ENCODE results near the gene PDE6A.

The PDE6A gene

GRCh38 chr5:149857499-149857898, 87.1 kb downstream of the PDE6A start:
- no peak for DNase-seq

- DNase-seq: no peak
These were observed 89.2 kb downstream of the PDE6A start for GRCh38 chr5:149855366-149855765.

GRCh38 chr5:149854866-149855265, 89.7 kb downstream of the PDE6A start:
- DNase-seq: no peak

GRCh38 chr5:149853701-149854100, 90.9 kb downstream of the PDE6A start:
- no peak for DNase-seq

GRCh38 chr5:149853331-149853648, 91.3 kb downstream of the PDE6A start:
- no peak for DNase-seq

- peak in 1 of 2 experiments; percentile 60 for DNase-seq
These were observed 91.8 kb downstream of the PDE6A start for GRCh38 chr5:149852641-149853330.

- no peak for DNase-seq
These were observed 93.4 kb downstream of the PDE6A start for GRCh38 chr5:149851211-149851610.

GRCh38 chr5:149849966-149850910, 94.4 kb downstream of the PDE6A start:
- no peak for DNase-seq

GRCh38 chr5:149849280-149849965, 95.2 kb downstream of the PDE6A start:
- DNase-seq: no peak

- DNase-seq: no peak
These were observed 97.0 kb downstream of the PDE6A start for GRCh38 chr5:149847611-149848010.

GRCh38 chr5:149846021-149846420, 98.6 kb downstream of the PDE6A start:
- no peak for DNase-seq

- DNase-seq: no peak
These were observed 99.0 kb downstream of the PDE6A start for GRCh38 chr5:149845601-149846000.

- DNase-seq: no peak
These were observed 102.5 kb downstream of the PDE6A start for GRCh38 chr5:149841851-149842793.

GRCh38 chr5:149840226-149840825, 104.3 kb downstream of the PDE6A start:
- DNase-seq: no peak

- no peak for DNase-seq
These were observed 104.8 kb downstream of the PDE6A start for GRCh38 chr5:149839761-149840160.

- no peak for DNase-seq
These were observed 105.5 kb downstream of the PDE6A start for GRCh38 chr5:149838881-149839739.

- DNase-seq: peak; percentile 10 to 63
These were observed 106.8 kb downstream of the PDE6A start for GRCh38 chr5:149837680-149838269.

- no peak for DNase-seq
These were observed 108.0 kb downstream of the PDE6A start for GRCh38 chr5:149836451-149837139.

GRCh38 chr5:149834246-149834855, 110.2 kb downstream of the PDE6A start:
- DNase-seq: peak; percentile 31 to 71

All from NCI-H524 (cell line).